GM12878 (cell line): ENCODE results near the gene PGBD5. TPM values are rescaled to one million over a fixed set of nuclear protein-coding genes. Genes with fewer than 3 reads are reported as not detected.

Experiments used
- ATAC-seq: fragments of 200-7000 bp; cut with Tn5 transposase; 3 replicates; pipeline ENCODE4 v1.9.1; 2020; ENCODE audit warnings: mild to moderate bottlenecking, moderate library complexity
- BruUV-seq: library from RNA; stranded (reverse); fragments of 400-500 nt; replicated peaks from 2 replicates; lab custom pipeline; 2021; lab: Mats Ljungman, UMichigan
- CTCF ChIA-PET: fragments of 300-600 bp; sonication (Branson Sonifier 250); formaldehyde crosslinking; extraction: SDS; loops from one replicate; lab custom pipeline; 2021; ENCODE audit warnings: inconsistent platforms; lab: Yijun Ruan, JAX
- POLR2A ChIA-PET: fragments of 350-600 bp; formaldehyde crosslinking; extraction: SDS; loops from one replicate; lab custom pipeline; 2021; ENCODE audit warnings: inconsistent platforms; lab: Charles Lee
- RAD21 ChIA-PET: fragments of 300-600 bp; sonication (Branson Sonifier 250); formaldehyde crosslinking; loops from one replicate; lab custom pipeline; 2023; ENCODE audit warnings: antibody characterized with exemption; ENCODE audit not compliant: unreplicated experiment; lab: Charles Lee
- SMC1A ChIA-PET: fragments of 300-600 bp; sonication (Branson Sonifier 250); formaldehyde crosslinking; loops from one replicate; lab custom pipeline; 2023; ENCODE audit not compliant: unreplicated experiment, uncharacterized antibody; lab: Charles Lee
- DNase-seq: peaks from one replicate; pipeline ENCODE4 v3.0.0-alpha.2; 2011; ENCODE audit warnings: low read depth, low spot score
- FAIRE-seq: peaks from 3 replicates; lab custom pipeline; 2011; peaks lifted over from hg19 to GRCh38; lab: Jason Lieb, UNC
- H2AFZ ChIP-seq: 2 replicates; pipeline ENCODE4 v1.6.0; 2011; ENCODE audit warnings: low read depth, low read length, control low read depth; ENCODE audit not compliant: control insufficient read depth
- H3K27ac ChIP-seq: 2 replicates; pipeline ENCODE4 v1.5.1; 2011; ENCODE audit warnings: control low read depth; ENCODE audit not compliant: control insufficient read depth, insufficient read depth
- H3K27me3 ChIP-seq, 2 experiments: replicated peaks in 1 of 2; 2 replicates each; pipeline versions ENCODE4 v1.6.0 to v1.6.1; 2011; ENCODE audit warnings: low read length in 1 of 2; ENCODE audit not compliant: control insufficient read depth in 2 of 2, insufficient read depth in 2 of 2
- H3K36me3 ChIP-seq, 2 experiments: 2 replicates each; pipeline ENCODE4 v1.5.1; 2011; ENCODE audit warnings: low read length in 1 of 2; ENCODE audit not compliant: control insufficient read depth in 2 of 2, insufficient read depth in 2 of 2
- H3K4me1 ChIP-seq: 2 replicates; pipeline ENCODE4 v1.6.1; 2011; ENCODE audit warnings: mild to moderate bottlenecking, low read length, moderate library complexity, mixed read lengths; ENCODE audit not compliant: control insufficient read depth, insufficient read depth
- H3K4me2 ChIP-seq: 2 replicates; pipeline ENCODE4 v1.6.0; 2011; ENCODE audit warnings: control low read depth; ENCODE audit not compliant: control insufficient read depth, insufficient read depth
- H3K4me3 ChIP-seq: fragments of 200-600 bp; sonication (generic); 2 replicates; pipeline ENCODE4 v1.5.1; 2016
- H3K79me2 ChIP-seq: 2 replicates; pipeline ENCODE4 v1.6.0; 2011; ENCODE audit warnings: low read length; ENCODE audit not compliant: control insufficient read depth, insufficient read depth
- H3K9ac ChIP-seq: 2 replicates; pipeline ENCODE4 v1.8.0; 2011; ENCODE audit warnings: low read length, control low read depth, mixed read lengths; ENCODE audit not compliant: control insufficient read depth, insufficient read depth
- H3K9me3 ChIP-seq: replicated peaks from 3 replicates; pipeline ENCODE4 v1.5.1; 2011; ENCODE audit warnings: mild to moderate bottlenecking, low read length; ENCODE audit not compliant: control insufficient read depth, insufficient read depth
- H4K20me1 ChIP-seq: 2 replicates; pipeline ENCODE4 v1.6.0; 2011; ENCODE audit not compliant: control insufficient read depth, insufficient read depth
- BCL11A ChIP-seq: IDR thresholded peaks from 2 replicates; pipeline ENCODE4 v1.6.1; 2011; ENCODE audit warnings: low read depth, low read length
- BCLAF1 ChIP-seq: fragments of 450-650 bp; IDR thresholded peaks from 2 replicates; pipeline ENCODE4 v1.6.1; 2017; ENCODE audit warnings: antibody characterized with exemption, mild to moderate bottlenecking, moderate library complexity
- CBFB ChIP-seq: IDR thresholded peaks from 2 replicates; pipeline ENCODE4 v1.6.1; 2016; ENCODE audit warnings: antibody characterized with exemption, low read depth
- CHD1 ChIP-seq: IDR thresholded peaks from 2 replicates; pipeline ENCODE4 v1.6.1; 2012; ENCODE audit warnings: low read depth, low read length, improper control_type of control experiment
- FOS ChIP-seq: IDR thresholded peaks from 3 replicates; pipeline ENCODE4 v1.6.1; 2011; ENCODE audit warnings: borderline replicate concordance; ENCODE audit not compliant: insufficient read length; ENCODE audit errors: extremely low read depth
- MTA3 ChIP-seq: IDR thresholded peaks from 2 replicates; pipeline ENCODE4 v1.6.1; 2012; ENCODE audit warnings: low read length, inconsistent platforms, borderline replicate concordance
- POU2F2 ChIP-seq: IDR thresholded peaks from 3 replicates; pipeline ENCODE4 v1.6.1; 2011; ENCODE audit warnings: low read depth, mild to moderate bottlenecking, low read length, borderline replicate concordance
- RAD21 ChIP-seq: IDR thresholded peaks from 2 replicates; pipeline ENCODE4 v1.6.1; 2011; ENCODE audit warnings: mild to moderate bottlenecking, low read depth, low read length, moderate library complexity; ENCODE audit not compliant: insufficient read depth
- SIX5 ChIP-seq: IDR thresholded peaks from 2 replicates; pipeline ENCODE4 v1.6.1; 2011; ENCODE audit warnings: mild to moderate bottlenecking, low read depth, low read length, moderate library complexity; ENCODE audit not compliant: severe bottlenecking
- SRF ChIP-seq, 2 experiments: IDR thresholded peaks; 2 replicates each; pipeline ENCODE4 v1.6.1; 2011; ENCODE audit warnings: low read depth in 2 of 2, low read length in 2 of 2, mild to moderate bottlenecking in 1 of 2, moderate library complexity in 1 of 2
- STAT1 ChIP-seq: fragments of 450-650 bp; conservative IDR thresholded peaks from 2 replicates; pipeline ENCODE4 v1.6.1; 2014; ENCODE audit warnings: antibody characterized with exemption, mild to moderate bottlenecking
- ZBTB33 ChIP-seq: fragments of 450-650 bp; IDR thresholded peaks from 2 replicates; pipeline ENCODE4 v1.6.1; 2017; ENCODE audit warnings: mild to moderate bottlenecking
- WGBS: methylation state at CpG from one replicate; pipeline ENCODE4 v1.1.6; 2016; ENCODE audit warnings: low lambda C conversion rate; ENCODE audit not compliant: insufficient replicate concordance, insufficient coverage; ENCODE audit errors: missing lambda C conversion rate; 5-methylcytosine and 5-hydroxymethylcytosine counted together
- in situ Hi-C: fragments of 300-500 bp; cut with MboI; formaldehyde crosslinking; loops from 9 replicates; pipeline ENCODE4 v1.14.3; 2018; ENCODE audit warnings: mixed read lengths
- intact Hi-C: fragments of 100-400 bp; cut with micrococcal nuclease; formaldehyde crosslinking; loops from one replicate; pipeline ENCODE4 v1.14.2; 2022; ENCODE audit not compliant: unreplicated experiment
- polyA plus RNA-seq, 11 experiments: library from polyadenylated mRNA; depleted of rRNA in 4 of 11; unstranded in 6 of 11; stranded (reverse) in 5 of 11; fragments of >200 nt; fragmentation: Nextera tagmentation in 4 of 11; fragmentation: Illumina TruSeq in 1 of 11; extraction: Ambion mirVana in 4 of 11; extraction: Trizol in 1 of 11; gene quantifications; 1 replicate in 1 of 11; 2 replicates in 10 of 11; pipeline versions ENCODE4 v1.2.1 to v1.2.3, GENCODE V29; 2011 to 2016; ENCODE audit warnings: inconsistent platforms in 2 of 11, missing spikeins in 2 of 11, low read depth in 1 of 11
- total RNA-seq, 4 experiments: library from RNA; depleted of rRNA in 3 of 4; stranded (reverse); fragments of >200 nt in 3 of 4; fragmentation: Illumina TruSeq in 1 of 4; extraction: Trizol in 1 of 4; gene quantifications; 2 replicates each; pipeline versions ENCODE4 v1.2.1 to v1.2.3, GENCODE V29; 2013 to 2021
- TF ChIP-seq, protein P1 (sequence below): IDR thresholded peaks from 2 replicates; pipeline ENCODE4 v1.6.1; 2011; ENCODE audit warnings: borderline replicate concordance, low read depth, mild to moderate bottlenecking, moderate library complexity, low read length; ENCODE audit not compliant: insufficient read depth, poor library complexity, severe bottlenecking

Gene PGBD5
- total and polyA plus RNA-seq, 10 of the 15 experiments (the other 5 are each of a cell fraction or from before 2014, with no cell fraction given) = 0.03 TPM; not detected in 9

DNA sequence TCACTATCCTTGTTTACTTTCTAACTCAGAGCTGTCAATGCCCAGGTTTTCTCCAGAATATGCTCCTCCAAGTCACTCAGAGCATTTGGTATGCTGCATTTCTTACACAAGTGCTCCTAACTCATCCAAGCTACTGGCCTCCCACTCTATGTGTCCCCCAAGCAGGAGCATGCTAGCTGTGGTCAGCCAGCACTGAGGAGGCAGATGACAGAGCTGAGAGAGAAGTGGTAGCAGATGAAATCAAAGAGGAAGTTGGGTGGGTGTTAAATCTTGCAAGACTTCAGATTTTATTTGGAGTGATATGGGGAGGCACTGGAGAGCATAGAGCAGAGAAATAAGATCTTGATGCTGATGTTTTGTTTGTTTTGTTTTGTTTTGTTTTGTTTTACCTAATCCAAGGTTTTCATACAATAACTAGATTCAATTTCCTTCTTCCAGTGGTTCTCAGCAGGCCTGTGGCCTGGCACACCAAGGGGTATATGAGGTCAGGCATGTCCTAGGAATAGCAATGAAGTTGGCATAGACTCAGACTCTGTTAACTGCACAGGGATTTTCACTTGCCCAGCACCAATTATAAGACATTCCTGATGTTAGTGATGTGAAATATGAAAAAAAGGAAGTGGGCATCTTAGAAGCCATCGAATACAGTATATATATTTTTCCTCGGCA is 3.1 kb upstream of the PGBD5 start:
- no peak overlapping the region for H3K4me3 ChIP-seq
- intact Hi-C loops = no loop called here
- no peak for DNase-seq

More for the DNA sequence above, 3.1 kb upstream of the PGBD5 start:
- no peaks in the 10 kb centered on the region for H3K4me1 ChIP-seq
- H3K9ac ChIP-seq = no peak overlapping the region
- H3K27me3 ChIP-seq = peaks cover 5 to 8% of the 10 kb centered on the region in 2 experiments
- H3K9me3 ChIP-seq = no peaks in the 10 kb centered on the region; the same call in 2 of the 3 replicates
- SMC1A ChIA-PET = no interaction called here
- CTCF ChIA-PET = interaction anchor here (0.5 kb wide), 1 partner anchor 159 kb away, joined by 3 read pairs; no protein-coding TSS in a partner anchor
- no peak overlapping the region for H3K4me2 ChIP-seq
- BruUV-seq = no TSS peak
- TF ChIP-seq, protein P1, sequence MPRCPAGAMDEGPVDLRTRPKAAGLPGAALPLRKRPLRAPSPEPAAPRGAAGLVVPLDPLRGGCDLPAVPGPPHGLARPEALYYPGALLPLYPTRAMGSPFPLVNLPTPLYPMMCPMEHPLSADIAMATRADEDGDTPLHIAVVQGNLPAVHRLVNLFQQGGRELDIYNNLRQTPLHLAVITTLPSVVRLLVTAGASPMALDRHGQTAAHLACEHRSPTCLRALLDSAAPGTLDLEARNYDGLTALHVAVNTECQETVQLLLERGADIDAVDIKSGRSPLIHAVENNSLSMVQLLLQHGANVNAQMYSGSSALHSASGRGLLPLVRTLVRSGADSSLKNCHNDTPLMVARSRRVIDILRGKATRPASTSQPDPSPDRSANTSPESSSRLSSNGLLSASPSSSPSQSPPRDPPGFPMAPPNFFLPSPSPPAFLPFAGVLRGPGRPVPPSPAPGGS = no peak
- no peak for TF ChIP-seq BCL11A
- no peak for TF ChIP-seq RAD21
- no peak for TF ChIP-seq CHD1
- no peak for TF ChIP-seq SIX5
- no peak for TF ChIP-seq SRF (IDR thresholded peaks at IDR 0.05; ENCODE audit: low read depth in 2 of 2, low read length in 2 of 2)
- no peak for TF ChIP-seq ZBTB33
- TF ChIP-seq BCLAF1 = no peak
- TF ChIP-seq STAT1 = no peak
- no peak for TF ChIP-seq FOS
- no peak for TF ChIP-seq POU2F2
- TF ChIP-seq MTA3 = no peak
- no peak for TF ChIP-seq CBFB
- H3K36me3 ChIP-seq = no peaks in the 10 kb centered on the region
- FAIRE-seq = no peak
- POLR2A ChIA-PET = no interaction called here
- H3K27ac ChIP-seq = no peak overlapping the region
- 28% methylated on average over 2 of the region's 2 CpGs for WGBS
- ATAC-seq = no peak
- H2AFZ ChIP-seq = no peak overlapping the region
- in situ Hi-C loops = no loop called here
- H4K20me1 ChIP-seq = no peaks in the 10 kb centered on the region
- H3K79me2 ChIP-seq = no peaks in the 10 kb centered on the region
- RAD21 ChIA-PET = no interaction called here
